Measurements from ENCODE around the gene NEXMIF.

DNA sequence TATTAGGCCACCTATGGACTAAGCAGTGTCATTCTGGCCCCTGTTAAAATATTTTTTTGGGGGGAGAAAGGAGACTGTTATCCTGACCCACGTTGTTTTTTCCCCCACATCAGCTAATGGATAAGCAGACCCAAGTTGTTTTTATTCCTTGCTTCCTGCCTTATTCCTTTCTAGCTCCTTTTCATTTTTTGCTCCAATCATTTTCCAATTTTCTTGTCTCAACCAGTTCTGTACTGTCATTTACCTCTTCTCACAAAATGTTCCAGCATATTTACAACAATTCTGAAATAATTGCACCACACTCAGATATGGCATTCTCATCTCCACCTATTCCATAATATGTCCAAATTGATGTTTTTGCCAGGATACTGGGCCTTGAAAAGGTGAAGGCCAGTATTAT is 150.3 kb downstream of the NEXMIF start:
- TF ChIP-seq POLR2AphosphoS5 (IDR thresholded peaks at IDR 0.05) (no peak), EP300 (IDR thresholded peaks at IDR 0.05) (no peak), POLR2A (IDR thresholded peaks at IDR 0.05) (no peak)
- TF ChIP-seq, protein P1, sequence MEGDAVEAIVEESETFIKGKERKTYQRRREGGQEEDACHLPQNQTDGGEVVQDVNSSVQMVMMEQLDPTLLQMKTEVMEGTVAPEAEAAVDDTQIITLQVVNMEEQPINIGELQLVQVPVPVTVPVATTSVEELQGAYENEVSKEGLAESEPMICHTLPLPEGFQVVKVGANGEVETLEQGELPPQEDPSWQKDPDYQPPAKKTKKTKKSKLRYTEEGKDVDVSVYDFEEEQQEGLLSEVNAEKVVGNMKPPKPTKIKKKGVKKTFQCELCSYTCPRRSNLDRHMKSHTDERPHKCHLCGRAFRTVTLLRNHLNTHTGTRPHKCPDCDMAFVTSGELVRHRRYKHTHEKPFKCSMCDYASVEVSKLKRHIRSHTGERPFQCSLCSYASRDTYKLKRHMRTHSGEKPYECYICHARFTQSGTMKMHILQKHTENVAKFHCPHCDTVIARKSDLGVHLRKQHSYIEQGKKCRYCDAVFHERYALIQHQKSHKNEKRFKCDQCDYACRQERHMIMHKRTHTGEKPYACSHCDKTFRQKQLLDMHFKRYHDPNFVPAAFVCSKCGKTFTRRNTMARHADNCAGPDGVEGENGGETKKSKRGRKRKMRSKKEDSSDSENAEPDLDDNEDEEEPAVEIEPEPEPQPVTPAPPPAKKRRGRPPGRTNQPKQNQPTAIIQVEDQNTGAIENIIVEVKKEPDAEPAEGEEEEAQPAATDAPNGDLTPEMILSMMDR (IDR thresholded peaks at IDR 0.05): no peak
